HFF-Myc (cell line): ENCODE data around the gene IPMK.
A peak's percentile ranks its signal among the peaks of the same experiment; 100 is the strongest.
"Not testable (repeated sequence)": the region's sequence is repeated elsewhere in the genome, so short reads cannot be mapped to it uniquely, and the experiment has no call there.

ENCODE experiments used
- DNase-seq: peaks from one replicate; pipeline ENCODE4 v3.0.0-alpha.2; 2011; ENCODE audit warnings: low read depth; ENCODE audit errors: extremely low read depth
- H3K4me3 ChIP-seq: replicated peaks from 2 replicates; pipeline ENCODE4 v1.5.1; 2011; ENCODE audit warnings: low read depth, mild to moderate bottlenecking, control low read depth, low read length
- CTCF ChIP-seq: IDR thresholded peaks from 2 replicates; pipeline ENCODE4 v1.5.1; 2012; ENCODE audit warnings: mild to moderate bottlenecking, low read depth, low read length, control low read depth; ENCODE audit errors: missing control alignments

The IPMK gene

GRCh38 chr10:58243269-58243668 is 24.4 kb downstream of the IPMK start:
- H3K4me3 ChIP-seq, result no peak overlapping the region
- TF ChIP-seq CTCF, result no peak
- DNase-seq, result no peak

DNA sequence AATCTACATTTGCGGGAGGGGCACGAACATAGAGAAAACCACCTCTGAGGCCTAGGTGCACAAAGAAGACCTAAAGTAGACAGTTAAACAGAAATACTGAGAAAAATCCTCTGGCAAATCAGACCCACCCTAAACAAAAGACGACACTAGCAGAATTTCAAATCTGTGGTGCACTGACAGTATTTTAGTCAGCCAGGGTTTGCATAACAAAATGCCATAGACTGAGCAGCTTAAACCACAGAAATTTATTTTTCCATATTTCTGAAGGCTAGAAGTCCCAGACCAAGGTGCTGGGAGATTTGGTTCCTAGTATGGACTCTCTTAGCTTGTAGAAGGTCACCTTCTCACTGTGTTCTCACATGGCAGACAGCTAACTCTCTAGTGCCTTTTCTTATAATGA is 26.3 kb downstream of the IPMK start:
- no peak for TF ChIP-seq CTCF
- DNase-seq, result no peak
- no peak overlapping the region for H3K4me3 ChIP-seq

DNA sequence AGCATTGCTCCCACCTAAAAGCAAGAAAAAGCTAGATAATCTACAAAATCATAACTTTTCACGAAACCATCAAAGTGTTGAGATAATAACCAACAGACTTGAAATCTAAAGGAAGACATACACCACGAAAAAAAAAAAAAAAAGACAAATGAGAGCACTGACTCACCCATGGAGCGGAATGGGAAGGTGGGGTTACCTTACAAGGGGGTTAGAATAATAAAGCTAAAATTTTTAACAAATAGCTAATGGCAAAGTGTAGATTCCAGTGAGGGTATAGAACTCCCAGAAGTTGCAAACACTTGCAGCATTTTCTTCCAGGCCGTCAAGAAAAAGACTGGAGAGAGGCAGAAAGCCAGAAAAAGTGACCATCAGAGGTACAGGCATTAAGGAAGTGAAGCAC is 27.2 kb downstream of the IPMK start:
- no peak for TF ChIP-seq CTCF
- DNase-seq, result no peak
- H3K4me3 ChIP-seq, result no peak overlapping the region

DNA sequence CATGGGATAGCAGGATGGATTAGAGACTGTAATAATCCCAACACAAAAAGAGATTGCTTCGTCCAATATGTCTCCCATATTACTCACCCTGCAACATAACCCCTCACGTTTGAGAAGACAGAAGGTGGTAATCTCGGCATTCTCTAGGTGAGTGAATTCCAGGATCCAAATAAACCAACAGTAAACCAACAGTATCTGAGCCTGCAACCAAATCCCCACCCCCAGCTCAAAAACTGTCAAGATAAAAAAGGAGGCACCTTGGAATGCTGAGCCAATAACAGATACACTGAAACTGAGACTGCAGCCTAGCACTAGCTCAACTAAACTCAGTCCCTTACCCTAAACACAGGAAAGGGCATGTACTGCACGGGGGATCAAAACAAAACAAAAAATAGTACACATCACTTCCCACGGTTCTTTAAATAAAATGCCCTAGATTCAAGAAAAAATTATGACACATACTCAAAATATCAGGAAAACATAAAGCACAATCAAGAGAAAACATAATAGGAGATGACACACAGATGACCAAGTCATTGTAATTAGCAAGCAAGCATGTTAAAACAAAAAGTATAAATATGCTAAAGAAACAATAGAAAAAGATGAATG is 28.0 kb downstream of the IPMK start:
- H3K4me3 ChIP-seq, result no peak overlapping the region
- TF ChIP-seq CTCF, result no peak
- no peak for DNase-seq

GRCh38 chr10:58237014-58237834 is 30.5 kb downstream of the IPMK start:
- no peak for TF ChIP-seq CTCF
- DNase-seq, result peak; percentile 76
- no peak overlapping the region for H3K4me3 ChIP-seq

DNA sequence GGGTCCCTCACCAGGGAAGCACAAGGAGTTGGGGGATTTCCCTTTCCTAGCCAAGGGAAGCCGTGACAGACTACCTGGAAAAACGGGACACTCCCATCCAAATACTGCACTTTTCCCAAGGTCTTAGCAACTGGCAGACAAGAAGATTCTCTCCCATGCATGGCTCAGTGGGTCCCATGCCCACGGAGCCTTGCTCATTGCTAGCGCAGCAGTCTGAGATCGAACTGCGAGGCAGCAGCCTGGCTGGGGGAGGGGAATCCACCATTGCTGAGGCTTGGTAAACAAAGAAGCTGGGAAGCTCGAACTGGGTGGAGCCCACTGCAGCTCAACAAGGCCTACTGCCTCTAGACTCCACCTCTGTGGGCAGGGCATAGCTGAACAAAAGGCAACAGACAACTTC is 37.8 kb downstream of the IPMK start:
- DNase-seq, H3K4me3 ChIP-seq: not testable (repeated sequence)

DNA sequence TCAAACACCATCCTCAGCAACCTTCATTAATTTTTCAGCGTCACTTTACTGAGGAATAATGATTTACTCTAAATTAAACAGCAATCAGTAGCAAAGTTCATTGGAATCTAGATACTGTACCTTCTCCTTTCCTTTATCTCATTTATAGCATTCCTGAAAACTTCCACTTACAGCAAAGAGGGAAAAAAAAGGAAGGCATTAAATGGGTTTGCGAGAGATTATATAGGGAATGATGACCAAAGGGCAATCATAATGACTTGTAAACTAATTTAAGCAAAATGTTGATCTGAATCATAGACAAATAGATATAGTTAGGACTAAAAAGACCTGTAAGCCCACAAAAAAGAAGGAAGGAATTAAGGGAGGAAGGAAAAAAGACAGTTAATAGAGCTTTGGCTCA is 42.0 kb downstream of the IPMK start:
- DNase-seq, result no peak
- TF ChIP-seq CTCF, result no peak
- no peak overlapping the region for H3K4me3 ChIP-seq
